Mammary epithelial cell (primary cell): ENCODE data around the gene ZNF324B.

Experiments
- EZH2 ChIP-seq: IDR thresholded peaks from 2 replicates; pipeline ENCODE4 v1.6.1; 2012; ENCODE audit warnings: low read length, inconsistent platforms, borderline replicate concordance
- TF ChIP-seq, protein P1 (sequence below), 2 donors: IDR thresholded peaks in 1 of 2; conservative IDR thresholded peaks in 1 of 2; 2 replicates each; pipeline ENCODE4 v1.5.1; 2011 to 2012; ENCODE audit warnings: inconsistent platforms in 2 of 2, low read length in 2 of 2, mild to moderate bottlenecking in 2 of 2, control low read depth in 1 of 2, low read depth in 1 of 2; ENCODE audit not compliant: insufficient read depth in 1 of 2; ENCODE audit errors: extremely low read depth in 1 of 2

DNA sequence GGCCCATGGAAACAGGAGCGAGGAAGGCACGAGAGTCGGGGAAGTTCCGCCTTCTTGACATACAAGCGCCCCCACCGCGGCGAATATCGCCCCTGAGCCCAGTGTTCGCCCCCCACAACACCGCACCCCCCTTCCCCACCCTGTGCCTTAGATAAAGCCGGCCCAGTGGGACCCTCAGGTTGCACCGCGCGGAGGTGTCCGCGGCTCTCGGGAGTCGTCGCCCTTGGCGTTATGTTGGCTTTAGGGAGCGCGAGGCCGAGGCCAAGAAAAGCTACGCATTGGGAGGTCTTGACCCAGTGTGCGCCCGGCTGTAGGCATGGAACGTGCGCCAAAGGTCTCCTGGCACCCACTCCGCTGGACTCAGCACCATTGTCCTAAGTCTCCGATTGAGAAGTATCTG lies 10.9 kb upstream of the ZNF324B start:
- TF ChIP-seq, protein P1, sequence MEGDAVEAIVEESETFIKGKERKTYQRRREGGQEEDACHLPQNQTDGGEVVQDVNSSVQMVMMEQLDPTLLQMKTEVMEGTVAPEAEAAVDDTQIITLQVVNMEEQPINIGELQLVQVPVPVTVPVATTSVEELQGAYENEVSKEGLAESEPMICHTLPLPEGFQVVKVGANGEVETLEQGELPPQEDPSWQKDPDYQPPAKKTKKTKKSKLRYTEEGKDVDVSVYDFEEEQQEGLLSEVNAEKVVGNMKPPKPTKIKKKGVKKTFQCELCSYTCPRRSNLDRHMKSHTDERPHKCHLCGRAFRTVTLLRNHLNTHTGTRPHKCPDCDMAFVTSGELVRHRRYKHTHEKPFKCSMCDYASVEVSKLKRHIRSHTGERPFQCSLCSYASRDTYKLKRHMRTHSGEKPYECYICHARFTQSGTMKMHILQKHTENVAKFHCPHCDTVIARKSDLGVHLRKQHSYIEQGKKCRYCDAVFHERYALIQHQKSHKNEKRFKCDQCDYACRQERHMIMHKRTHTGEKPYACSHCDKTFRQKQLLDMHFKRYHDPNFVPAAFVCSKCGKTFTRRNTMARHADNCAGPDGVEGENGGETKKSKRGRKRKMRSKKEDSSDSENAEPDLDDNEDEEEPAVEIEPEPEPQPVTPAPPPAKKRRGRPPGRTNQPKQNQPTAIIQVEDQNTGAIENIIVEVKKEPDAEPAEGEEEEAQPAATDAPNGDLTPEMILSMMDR (conservative IDR thresholded peaks at IDR 0.05 in 1 of 2, IDR thresholded peaks at IDR 0.05 in 1 of 2; ENCODE audit: extremely low read depth in 1 of 2, insufficient read depth in 1 of 2, low read depth in 1 of 2, low read length in 2 of 2) = no peak
- TF ChIP-seq EZH2 = no peak
